GM11168 (cell line): Measurements from ENCODE around the gene SLC35F2.
"Not testable (repeated sequence)": the region's sequence is repeated elsewhere in the genome, so short reads cannot be mapped to it uniquely, and the experiment has no call there.

ENCODE experiments used
- in situ Hi-C: fragments of 300-500 bp; cut with MboI; formaldehyde crosslinking; loops from one replicate; pipeline ENCODE4 v1.12.0; 2022; ENCODE audit warnings: low sequenced_read_pairs; ENCODE audit not compliant: unreplicated experiment

The SLC35F2 gene

GRCh38 chr11:107842412-107843100 is 16.0 kb downstream of the SLC35F2 start:
- in situ Hi-C loops: no loop called here

- in situ Hi-C loops: no loop called here
These were observed 18.5 kb downstream of the SLC35F2 start for GRCh38 chr11:107840129-107840484.

DNA sequence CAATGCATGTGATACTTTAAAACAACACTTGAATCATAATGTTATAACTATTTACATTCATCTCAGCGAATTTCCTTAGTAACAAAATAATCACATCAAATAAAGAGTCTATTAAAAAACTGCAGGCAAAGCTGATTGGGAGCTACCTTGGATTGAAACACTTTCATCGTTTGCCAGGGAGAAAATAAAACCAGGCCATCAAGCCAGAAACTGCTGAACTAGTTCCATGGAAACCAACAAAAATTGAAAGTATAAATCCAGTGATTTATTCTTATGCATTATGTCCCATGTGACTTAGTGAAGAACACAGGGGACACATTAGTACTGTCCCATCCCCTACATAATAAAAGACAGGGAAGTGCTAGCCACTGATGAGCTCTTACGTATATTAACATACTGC is 21.7 kb downstream of the SLC35F2 start:
- in situ Hi-C loops: no loop called here

DNA sequence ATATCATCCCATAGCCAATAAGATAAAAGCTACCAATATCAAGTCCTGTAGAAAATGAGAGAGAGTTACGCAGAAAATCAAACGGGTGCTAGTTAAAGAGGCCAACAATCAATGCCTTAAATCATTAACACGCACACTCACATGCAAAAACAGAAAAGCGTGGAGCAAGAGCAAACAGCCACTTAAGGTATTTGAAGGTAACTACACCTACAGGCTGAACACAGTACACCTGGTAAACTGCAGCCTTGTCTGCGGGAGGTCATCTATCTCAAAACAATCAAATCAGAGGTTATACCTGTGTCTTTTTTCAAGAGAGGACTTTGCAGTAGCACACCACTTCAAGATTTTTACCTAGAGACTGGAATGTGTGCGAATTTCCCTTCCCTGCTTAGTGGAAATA is 23.6 kb downstream of the SLC35F2 start:
- in situ Hi-C loops: no loop called here

DNA sequence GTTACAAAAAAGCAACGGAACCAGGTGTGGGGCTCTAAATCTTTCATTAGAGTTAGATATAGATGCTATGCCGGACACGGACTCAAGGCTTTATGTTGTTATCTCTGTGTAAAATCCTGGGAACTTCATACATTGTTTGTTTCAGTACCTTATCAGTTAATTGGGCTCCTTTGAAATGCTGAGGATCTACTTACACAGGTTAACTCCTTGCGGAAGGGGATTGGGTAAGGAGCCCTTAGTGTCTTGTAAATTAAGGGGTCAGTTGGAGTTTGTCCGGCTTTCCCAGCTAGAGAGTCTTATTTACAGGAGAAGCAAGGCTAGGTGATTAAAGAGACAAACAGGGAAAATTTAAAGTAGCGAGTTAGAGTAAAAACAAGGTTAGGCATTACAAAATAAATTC is 24.7 kb downstream of the SLC35F2 start:
- in situ Hi-C loops: not testable (repeated sequence)

DNA sequence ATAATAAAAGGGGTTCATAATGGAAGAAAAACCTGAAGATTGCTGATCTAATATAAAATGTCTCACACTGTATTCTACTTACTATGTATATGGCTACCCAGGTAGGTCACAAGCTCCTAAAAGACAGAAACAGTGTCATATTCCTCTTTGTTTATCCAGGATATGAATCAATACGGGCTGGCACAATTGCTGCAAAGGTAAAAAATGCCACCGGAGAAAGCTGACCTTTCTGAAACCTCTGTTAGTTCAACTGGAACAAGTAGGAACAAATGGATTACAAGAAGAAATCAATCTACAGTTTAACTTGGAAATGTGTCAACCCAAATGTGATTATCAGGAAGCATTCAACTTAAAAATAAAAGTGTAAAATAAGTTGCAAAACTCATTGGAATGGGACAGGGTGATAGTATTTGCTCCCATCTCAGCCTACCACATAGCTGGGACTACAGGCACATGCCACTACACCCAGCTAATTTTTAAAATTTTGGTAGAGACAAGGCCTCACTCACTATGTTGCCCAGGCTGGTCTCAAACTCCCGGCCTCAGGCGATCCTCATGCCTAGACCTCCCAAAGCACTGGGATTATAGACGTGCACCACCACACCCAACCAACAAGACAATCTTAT is 27.6 kb downstream of the SLC35F2 start:
- in situ Hi-C loops: no loop called here

- in situ Hi-C loops: no loop called here
These were observed 31.5 kb downstream of the SLC35F2 start for GRCh38 chr11:107827041-107827440.

DNA sequence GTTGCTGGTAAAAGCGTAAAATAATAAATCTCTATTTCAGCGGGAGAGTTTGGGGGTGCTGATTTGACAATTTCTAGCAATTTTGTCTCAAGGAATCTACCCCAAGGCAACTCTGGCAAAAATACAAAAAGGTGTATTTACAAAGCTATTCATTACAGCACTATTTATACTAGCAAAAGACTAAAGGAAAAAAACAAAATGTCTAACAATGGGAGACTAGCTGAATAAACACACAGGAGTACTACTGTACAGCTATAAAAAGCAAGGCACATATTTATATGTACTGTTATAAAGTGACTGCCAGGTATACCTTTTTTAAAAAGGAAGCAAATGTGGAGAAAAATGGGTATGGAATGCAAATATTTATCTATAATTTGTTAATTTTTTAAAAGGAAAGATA is 32.7 kb downstream of the SLC35F2 start:
- in situ Hi-C loops: no loop called here

GRCh38 chr11:107824668-107825369 is 33.8 kb downstream of the SLC35F2 start:
- in situ Hi-C loops: loop anchor here (5.0 kb wide), 1 partner anchor 47 kb away; no protein-coding TSS in a partner anchor

- in situ Hi-C loops: loop anchor here (5.0 kb wide), 1 partner anchor 51 kb away; no protein-coding TSS in a partner anchor
These were observed 37.2 kb downstream of the SLC35F2 start for GRCh38 chr11:107821199-107821927.

DNA sequence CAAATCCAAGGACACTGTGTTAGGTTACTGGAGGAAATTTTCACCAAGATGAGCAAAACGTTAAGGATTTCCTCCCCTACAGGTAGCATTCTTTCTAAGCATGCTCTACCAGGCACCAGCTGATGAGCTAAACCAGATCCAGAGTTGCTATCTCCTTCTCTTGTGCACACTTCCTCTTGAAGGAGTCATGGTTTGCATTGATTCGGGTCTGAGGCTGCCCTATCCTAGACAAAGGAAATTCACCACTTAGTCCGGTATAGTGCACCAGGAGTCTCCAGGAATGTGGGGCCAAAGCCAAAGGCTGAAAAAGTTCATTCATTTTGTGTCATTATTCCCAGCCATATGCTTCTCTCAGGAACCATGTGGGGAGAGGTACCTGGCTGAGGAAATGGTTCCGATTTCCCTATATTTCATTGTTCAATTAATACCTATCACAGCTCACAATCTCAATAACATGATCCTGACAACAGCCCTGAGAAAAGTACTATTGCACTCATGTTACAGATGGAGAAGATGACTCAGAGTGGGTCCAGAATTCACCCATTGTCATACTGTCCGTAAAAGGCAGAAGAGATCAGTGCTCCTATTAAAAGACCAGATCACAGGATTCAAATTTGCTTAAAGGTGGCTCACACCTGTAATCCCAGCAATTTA is 39.1 kb downstream of the SLC35F2 start:
- in situ Hi-C loops: loop anchor here (5.0 kb wide), 1 partner anchor 53 kb away; no protein-coding TSS in a partner anchor

- in situ Hi-C loops: no loop called here
These were observed 40.1 kb downstream of the SLC35F2 start for GRCh38 chr11:107818491-107818890.

DNA sequence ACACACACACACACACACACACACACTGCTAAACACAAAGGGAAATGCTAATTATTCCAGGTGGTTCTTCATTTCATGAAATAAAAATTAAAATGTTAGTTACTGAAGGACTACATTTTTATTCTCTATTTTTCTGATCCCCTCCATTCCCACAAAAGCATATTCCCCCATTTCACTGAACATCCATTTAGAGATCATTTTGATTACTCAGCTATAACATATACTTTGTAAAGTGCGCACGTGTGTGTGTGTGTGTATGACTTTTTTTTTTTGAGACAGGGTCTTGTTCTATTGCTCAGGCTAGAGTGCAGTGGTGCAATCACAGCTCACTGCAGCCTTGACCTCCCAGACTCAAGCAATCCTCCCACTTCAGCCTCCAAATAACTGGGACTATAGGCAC is 42.6 kb downstream of the SLC35F2 start:
- in situ Hi-C loops: no loop called here

GRCh38 chr11:107810875-107811274 is 47.7 kb downstream of the SLC35F2 start:
- in situ Hi-C loops: no loop called here

DNA sequence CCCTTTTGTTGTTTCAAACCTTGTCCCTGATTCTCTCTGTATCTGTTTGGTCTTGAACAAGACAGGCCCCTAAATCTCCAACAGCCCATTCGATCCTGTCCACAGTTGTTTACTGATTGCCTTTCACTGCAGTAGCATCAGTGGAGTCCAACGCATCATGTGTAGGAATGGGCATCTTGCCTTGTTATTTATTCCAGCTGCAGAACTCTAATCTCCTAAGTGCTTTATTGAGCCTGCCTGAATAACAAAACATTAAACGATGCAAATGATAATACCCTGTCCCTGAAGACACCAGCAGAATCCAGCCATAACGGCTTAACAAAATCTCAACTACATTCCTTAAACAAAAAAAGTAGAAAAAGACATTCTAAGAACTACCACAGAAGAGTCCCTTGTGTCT is 50.1 kb downstream of the SLC35F2 start:
- in situ Hi-C loops: no loop called here

DNA sequence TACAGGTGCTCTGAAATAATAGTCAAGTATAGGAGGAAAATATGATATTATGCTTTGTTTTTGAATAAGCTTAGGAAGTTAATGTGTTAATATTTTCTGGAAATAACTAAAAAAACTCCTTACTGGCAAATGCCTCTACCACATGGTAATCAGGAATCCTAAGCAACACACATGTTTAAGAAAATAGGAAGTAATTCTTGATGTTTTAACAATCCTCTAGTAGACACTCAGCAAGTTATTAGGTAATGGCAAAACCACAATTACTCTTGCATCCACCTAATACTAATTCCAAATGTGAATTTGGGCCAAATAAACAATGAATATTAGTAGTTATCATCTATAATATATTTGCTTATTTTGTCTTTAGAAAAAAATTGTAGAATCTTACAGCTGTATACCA is 53.6 kb downstream of the SLC35F2 start:
- in situ Hi-C loops: no loop called here

- in situ Hi-C loops: no loop called here
These were observed 54.4 kb downstream of the SLC35F2 start for GRCh38 chr11:107804211-107804610.

- in situ Hi-C loops: no loop called here
These were observed 56.9 kb downstream of the SLC35F2 start for GRCh38 chr11:107801641-107802040.

DNA sequence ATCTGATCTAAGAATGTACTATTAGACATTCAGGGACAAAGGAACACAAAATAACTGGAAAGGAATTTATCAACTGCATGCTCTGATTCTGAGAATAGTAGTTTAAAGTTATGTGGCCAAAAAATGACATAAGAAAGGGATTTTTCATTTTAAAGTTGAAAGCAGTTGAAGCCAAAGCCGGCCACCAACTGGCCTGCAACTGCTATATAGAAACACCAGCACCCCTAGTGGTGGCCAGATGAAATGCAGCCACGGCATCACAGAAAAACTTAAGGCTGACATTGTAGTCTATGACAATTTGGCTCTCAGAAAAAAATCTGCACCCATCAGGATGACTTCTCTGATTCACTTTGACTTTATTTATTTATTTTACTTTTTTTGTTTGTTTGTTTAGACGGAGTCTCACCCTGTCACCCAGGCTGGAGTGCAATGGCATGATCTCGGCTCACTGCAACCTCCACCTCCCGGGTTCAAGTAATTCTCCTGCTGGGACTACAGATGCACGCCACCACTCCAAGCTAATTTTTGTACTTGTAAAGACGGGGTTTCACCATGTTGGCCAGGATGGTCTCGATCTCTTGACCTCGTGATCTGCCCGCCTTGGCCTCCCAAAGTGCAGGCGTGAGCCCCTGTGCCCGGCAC is 59.2 kb downstream of the SLC35F2 start:
- in situ Hi-C loops: no loop called here

DNA sequence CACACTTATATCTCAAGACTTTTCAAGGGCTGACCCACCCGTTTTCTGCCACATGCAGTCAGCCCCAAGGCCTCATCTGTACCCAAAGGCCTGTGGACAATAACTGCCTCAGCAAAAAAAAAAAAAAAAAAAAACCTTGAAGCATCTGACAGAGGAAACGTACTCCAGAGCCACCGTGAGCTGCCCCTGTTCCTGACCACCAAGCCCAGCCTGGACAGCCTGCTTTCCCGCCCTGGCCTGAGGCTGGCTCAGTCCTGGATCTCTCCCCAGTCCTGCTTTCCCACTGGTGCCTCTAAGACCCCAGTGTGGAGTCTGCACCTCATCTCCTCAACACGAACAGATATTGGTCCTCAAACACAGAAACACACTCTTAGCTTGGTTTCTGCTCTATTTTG is 66.5 kb downstream of the SLC35F2 start:
- in situ Hi-C loops: no loop called here
